Colonic mucosa (tissue), 4 donors: ENCODE results near the gene BICRAL. TPM values are rescaled to one million over a fixed set of nuclear protein-coding genes. Genes with fewer than 3 reads are reported as not detected.

ENCODE experiments used
- DNase-seq: peaks from one replicate; pipeline ENCODE4 v3.0.0-alpha.2; 2020
- H3K27ac ChIP-seq: fragments of 200-600 bp; one replicate; pipeline ENCODE4 v1.8.0; 2021
- H3K27me3 ChIP-seq: fragments of 200-600 bp; one replicate; pipeline ENCODE4 v1.8.0; 2021
- H3K36me3 ChIP-seq: fragments of 200-600 bp; one replicate; pipeline ENCODE4 v1.8.0; 2021
- H3K4me1 ChIP-seq: fragments of 200-600 bp; one replicate; pipeline ENCODE4 v1.8.0; 2021; ENCODE audit warnings: mild to moderate bottlenecking
- H3K4me3 ChIP-seq: fragments of 200-600 bp; one replicate; pipeline ENCODE4 v1.8.0; 2021
- H3K9ac ChIP-seq, 2 donors: one replicate each; pipeline ENCODE4 v1.7.0; 2013; ENCODE audit warnings: control low read depth in 2 of 2, low read depth in 2 of 2, low read length in 2 of 2
- H3K9me3 ChIP-seq: fragments of 200-600 bp; one replicate; pipeline ENCODE4 v1.8.0; 2021
- intact Hi-C: fragments of 100-400 bp; cut with DNase I; formaldehyde crosslinking; loops from one replicate; pipeline ENCODE4 v1.14.1; 2022
- total RNA-seq, 2 donors: library from RNA; stranded (reverse); fragmentation: NEBNext Ultra II Directional in 1 of 2; extraction: Animal tissue kit (Norgen Biotek cat#: 25700) in 1 of 2; gene quantifications; one replicate each; pipeline ENCODE4 v1.2.1, GENCODE V29; 2021
- TF ChIP-seq, protein P1 (sequence below): fragments of 200-600 bp; IDR thresholded peaks from one replicate; pipeline ENCODE4 v1.8.0; 2022; ENCODE audit warnings: antibody characterized with exemption, mild to moderate bottlenecking
- donor health status: healthy.
- donor health status: DM: no; HTN: no; CAD: no.
- donor health status: DM: no; HTN: no; CAD: no.

The BICRAL gene
- total RNA-seq, 2 donors from 2014 or later: 11.5 to 15.3 TPM

DNA sequence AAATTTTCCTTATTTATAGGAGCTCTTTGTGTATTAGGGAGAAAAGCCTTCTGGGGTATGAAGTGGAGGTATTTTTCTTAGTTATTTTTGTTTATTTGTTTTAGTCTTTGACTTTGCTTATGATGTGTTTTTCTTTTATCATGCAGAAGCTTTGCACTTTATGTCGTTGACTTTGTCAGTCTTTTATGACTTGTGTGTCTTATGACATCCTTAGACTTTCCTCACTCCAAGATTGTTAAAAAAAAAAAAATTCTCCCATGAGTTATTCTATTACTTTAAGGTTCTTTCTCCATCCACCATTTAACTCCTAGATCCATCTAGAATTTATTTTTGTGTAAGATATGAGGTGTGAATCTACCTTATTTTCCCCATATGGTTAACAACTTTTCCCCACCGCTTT is 36.6 kb downstream of the BICRAL start:
- H3K9me3 ChIP-seq: no peaks in the 10 kb centered on the region
- H3K36me3 ChIP-seq: peaks cover 5% of the 10 kb centered on the region
- TF ChIP-seq, protein P1, sequence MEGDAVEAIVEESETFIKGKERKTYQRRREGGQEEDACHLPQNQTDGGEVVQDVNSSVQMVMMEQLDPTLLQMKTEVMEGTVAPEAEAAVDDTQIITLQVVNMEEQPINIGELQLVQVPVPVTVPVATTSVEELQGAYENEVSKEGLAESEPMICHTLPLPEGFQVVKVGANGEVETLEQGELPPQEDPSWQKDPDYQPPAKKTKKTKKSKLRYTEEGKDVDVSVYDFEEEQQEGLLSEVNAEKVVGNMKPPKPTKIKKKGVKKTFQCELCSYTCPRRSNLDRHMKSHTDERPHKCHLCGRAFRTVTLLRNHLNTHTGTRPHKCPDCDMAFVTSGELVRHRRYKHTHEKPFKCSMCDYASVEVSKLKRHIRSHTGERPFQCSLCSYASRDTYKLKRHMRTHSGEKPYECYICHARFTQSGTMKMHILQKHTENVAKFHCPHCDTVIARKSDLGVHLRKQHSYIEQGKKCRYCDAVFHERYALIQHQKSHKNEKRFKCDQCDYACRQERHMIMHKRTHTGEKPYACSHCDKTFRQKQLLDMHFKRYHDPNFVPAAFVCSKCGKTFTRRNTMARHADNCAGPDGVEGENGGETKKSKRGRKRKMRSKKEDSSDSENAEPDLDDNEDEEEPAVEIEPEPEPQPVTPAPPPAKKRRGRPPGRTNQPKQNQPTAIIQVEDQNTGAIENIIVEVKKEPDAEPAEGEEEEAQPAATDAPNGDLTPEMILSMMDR: no peak
- no peak overlapping the region for H3K4me3 ChIP-seq
- no peak overlapping the region for H3K27ac ChIP-seq
- intact Hi-C loops: no loop called here
- H3K9ac ChIP-seq: no peak overlapping the region
- no peaks in the 10 kb centered on the region for H3K27me3 ChIP-seq
- H3K4me1 ChIP-seq: no peaks in the 10 kb centered on the region
- no peak for DNase-seq

DNA sequence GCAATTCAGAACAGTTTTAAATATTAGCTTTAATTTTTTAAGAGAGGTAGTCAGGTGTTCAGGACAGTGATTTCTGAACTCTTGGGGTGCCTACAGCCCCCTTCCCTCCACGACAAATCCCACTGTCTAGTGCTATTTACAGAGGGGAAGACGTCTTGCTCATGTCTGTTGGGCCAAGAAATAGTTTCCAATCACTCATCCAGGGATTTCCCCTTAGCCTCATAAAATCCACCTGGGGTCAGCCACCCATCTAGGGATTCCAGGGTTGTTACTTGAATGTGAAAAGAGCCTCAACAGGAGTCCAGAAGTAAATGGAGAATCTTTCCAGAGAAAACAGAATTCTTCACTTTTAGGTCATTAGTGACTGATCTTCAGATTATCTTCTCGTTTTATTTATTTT is 37.0 kb downstream of the BICRAL start:
- H3K4me1 ChIP-seq: no peaks in the 10 kb centered on the region
- no peak overlapping the region for H3K9ac ChIP-seq
- H3K27me3 ChIP-seq: no peaks in the 10 kb centered on the region
- TF ChIP-seq, protein P1: no peak
- intact Hi-C loops: no loop called here
- H3K4me3 ChIP-seq: no peak overlapping the region
- H3K9me3 ChIP-seq: no peaks in the 10 kb centered on the region
- DNase-seq: no peak
- peaks cover 8% of the 10 kb centered on the region for H3K36me3 ChIP-seq
- no peak overlapping the region for H3K27ac ChIP-seq

DNA sequence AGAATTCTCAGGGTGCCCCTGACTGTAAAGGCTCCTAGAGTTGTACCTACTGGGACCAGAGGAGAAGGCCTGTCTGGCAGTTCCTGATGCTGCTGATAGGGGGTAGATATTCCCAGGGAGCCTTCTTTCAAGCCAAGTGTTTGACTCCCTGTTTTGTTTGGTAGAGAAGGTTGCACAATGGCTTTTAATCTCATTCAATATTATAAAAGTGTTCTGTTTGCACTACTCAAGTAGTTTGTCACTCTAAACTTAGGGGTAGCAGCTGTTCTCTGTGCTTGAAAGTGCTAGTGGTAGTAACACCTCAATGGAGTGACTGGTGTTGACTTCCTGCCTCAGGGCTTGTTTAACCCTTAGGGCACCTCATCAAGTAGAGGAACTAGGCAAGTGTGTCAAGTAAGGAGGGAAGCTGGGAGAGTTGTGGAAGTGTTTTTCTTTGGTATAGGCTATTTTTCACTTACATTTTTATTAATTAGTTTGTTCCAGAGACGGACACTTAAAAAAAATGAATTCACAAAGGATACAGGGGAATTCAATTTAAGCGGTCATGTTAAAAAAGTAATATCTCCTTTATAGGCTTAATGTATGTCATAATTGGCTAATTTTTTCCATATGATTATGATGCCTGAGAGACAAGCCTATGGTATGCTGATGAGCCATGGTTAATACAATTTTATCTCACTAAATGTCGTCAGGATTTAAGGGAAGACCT is 38.1 kb downstream of the BICRAL start:
- TF ChIP-seq, protein P1: no peak
- Histone ChIP-seq H3K36me3 (peaks cover 8% of the 10 kb centered on the region), H3K4me1 (no peaks in the 10 kb centered on the region), H3K27ac (peak overlapping the region; percentile 2), H3K27me3 (no peaks in the 10 kb centered on the region), H3K9ac (no peak overlapping the region), H3K9me3 (no peaks in the 10 kb centered on the region), H3K4me3 (no peak overlapping the region)
- intact Hi-C loops: no loop called here
- no peak for DNase-seq

DNA sequence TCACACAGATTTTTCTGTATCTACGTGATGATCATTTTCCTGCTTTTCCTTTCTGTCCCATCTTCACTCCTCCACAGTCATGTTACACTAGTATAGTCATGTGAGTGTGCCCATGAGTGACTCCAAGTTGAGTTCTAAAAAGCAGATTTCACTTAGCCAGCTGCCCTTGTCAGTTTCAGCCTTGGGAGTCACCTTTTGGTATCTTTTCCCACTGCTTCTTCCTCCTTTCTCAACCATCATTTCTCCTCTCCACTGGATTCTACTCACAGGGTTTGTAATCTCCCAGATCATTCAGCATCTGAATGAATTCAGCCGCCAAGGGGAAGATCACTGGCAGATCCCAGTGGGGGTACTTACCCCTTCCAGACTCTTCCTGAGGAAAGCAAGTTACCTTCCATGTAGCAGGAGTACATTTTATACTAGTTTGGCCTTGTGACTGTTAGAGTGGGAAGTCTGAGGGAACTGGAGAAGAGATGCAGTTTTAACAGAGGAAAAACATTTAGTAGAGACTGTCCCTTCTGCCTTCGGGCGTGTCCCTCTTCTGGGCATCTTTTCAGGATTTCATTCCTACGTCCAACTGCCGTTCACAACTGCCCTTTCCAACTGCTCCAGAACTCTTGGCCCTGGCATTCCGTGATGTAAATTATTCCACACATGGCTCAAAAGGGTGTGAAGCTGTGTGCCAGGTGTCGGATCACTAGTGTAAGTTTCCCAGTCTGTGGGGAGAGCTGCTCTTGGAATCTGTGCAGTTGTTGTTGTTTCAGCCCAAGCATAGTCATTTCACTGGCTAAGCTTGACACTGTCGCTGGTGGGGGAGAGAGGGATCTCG is 38.9 kb downstream of the BICRAL start:
- H3K9ac ChIP-seq: peak overlapping the region in 1 of 2 donors; percentile 16
- TF ChIP-seq, protein P1: no peak
- H3K36me3 ChIP-seq: peaks cover 8% of the 10 kb centered on the region
- H3K4me1 ChIP-seq: no peaks in the 10 kb centered on the region
- H3K9me3 ChIP-seq: no peaks in the 10 kb centered on the region
- intact Hi-C loops: no loop called here
- DNase-seq: no peak
- no peaks in the 10 kb centered on the region for H3K27me3 ChIP-seq
- H3K4me3 ChIP-seq: no peak overlapping the region
- no peak overlapping the region for H3K27ac ChIP-seq

DNA sequence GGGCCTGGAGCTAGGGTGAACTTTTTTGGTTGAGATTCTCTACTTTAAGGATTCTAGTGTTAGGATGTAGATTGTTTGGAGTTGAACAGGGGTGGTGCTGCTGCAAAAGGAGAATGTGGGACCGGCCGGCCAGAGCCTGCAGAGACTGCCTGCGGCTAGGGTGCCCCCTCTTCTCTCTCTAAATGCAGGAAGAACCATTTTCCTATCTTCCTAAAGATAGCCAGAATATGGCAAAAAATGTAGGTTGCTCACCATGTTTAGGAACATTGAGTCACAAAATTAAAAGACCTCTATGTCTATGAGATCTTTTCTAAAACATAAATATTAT is 39.5 kb downstream of the BICRAL start:
- Histone ChIP-seq H3K36me3 (peaks cover 8% of the 10 kb centered on the region), H3K9me3 (no peaks in the 10 kb centered on the region), H3K27ac (no peak overlapping the region), H3K27me3 (no peaks in the 10 kb centered on the region), H3K4me1 (no peaks in the 10 kb centered on the region), H3K9ac (peak overlapping the region in 1 of 2 donors; percentile 16), H3K4me3 (no peak overlapping the region)
- intact Hi-C loops: no loop called here
- TF ChIP-seq, protein P1: no peak
- no peak for DNase-seq
